Measurements from ENCODE around the gene TUBG2.
"Not testable (repeated sequence)": the region's sequence is repeated elsewhere in the genome, so short reads cannot be mapped to it uniquely, and the experiment has no call there.

TUBG2 gene

DNA sequence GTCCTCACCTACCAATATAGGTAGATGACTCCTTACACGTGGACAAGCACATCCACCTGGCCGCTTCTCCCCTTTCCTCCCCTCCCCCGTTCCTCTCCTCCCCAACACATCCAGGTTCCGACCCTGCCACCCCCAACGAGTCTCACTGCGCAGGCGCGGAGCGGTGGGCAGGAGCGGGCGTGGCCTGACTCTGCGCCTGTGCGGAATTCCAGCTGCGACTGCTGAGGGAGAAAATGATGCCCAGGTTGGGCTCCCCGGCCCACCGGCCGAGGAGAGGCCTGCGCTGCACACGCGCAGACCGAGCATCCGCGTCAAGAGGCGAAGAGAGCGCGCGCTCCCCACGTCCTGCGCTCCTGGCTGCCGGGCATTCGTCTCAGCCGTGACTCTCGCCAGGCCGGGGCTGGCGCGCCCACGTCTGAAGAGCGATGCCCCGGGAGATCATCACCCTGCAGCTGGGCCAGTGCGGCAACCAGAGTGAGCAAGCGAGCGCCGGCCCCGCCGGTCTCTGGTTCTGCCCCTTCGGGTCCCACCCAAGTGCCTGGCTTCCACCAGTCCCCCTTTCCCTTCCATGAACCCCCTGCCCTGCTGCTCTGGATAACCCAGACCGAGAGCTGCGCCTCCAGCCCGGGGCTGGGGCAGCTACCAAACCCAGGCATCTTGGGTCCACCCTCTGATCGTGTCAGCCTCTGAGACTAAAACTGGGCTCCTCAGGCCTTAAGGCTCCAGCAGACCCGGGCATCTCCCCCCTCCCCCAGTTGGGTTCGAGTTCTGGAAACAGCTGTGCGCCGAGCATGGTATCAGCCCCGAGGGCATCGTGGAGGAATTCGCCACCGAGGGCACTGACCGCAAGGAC lies at the start of gene TUBG2:
Gene TUBG2 (plus strand): TSS at position 206 of the 853 bp plus-strand sequence. CDS start 220 bp downstream, at position 426.
- H3K27ac ChIP-seq (ENCODE audit: low read depth, low read length), result peak within 1 kb of the TSS; percentile 74
- no peaks in the 10 kb centered on the region for H3K27me3 ChIP-seq (ENCODE audit: control insufficient read depth, insufficient read depth, low read length)
- peak within 1 kb of the TSS; percentile 49; the same call in 1 of the 2 replicates for H3K9ac ChIP-seq (ENCODE audit: low read depth, low read length)
- peak within 1 kb of the TSS; percentile 71 for H3K4me3 ChIP-seq (ENCODE audit: low read depth, low read length)
- no peaks in the 10 kb centered on the region for H3K9me3 ChIP-seq (ENCODE audit: control insufficient read depth, insufficient read depth, low read length)
- peaks cover 6% of the 10 kb centered on the region for H3K4me1 ChIP-seq (ENCODE audit: control insufficient read depth, insufficient read depth, low read length)
- peaks cover 30% of the 10 kb centered on the region for H3K36me3 ChIP-seq (ENCODE audit: control insufficient read depth, insufficient read depth, low read length)

DNA sequence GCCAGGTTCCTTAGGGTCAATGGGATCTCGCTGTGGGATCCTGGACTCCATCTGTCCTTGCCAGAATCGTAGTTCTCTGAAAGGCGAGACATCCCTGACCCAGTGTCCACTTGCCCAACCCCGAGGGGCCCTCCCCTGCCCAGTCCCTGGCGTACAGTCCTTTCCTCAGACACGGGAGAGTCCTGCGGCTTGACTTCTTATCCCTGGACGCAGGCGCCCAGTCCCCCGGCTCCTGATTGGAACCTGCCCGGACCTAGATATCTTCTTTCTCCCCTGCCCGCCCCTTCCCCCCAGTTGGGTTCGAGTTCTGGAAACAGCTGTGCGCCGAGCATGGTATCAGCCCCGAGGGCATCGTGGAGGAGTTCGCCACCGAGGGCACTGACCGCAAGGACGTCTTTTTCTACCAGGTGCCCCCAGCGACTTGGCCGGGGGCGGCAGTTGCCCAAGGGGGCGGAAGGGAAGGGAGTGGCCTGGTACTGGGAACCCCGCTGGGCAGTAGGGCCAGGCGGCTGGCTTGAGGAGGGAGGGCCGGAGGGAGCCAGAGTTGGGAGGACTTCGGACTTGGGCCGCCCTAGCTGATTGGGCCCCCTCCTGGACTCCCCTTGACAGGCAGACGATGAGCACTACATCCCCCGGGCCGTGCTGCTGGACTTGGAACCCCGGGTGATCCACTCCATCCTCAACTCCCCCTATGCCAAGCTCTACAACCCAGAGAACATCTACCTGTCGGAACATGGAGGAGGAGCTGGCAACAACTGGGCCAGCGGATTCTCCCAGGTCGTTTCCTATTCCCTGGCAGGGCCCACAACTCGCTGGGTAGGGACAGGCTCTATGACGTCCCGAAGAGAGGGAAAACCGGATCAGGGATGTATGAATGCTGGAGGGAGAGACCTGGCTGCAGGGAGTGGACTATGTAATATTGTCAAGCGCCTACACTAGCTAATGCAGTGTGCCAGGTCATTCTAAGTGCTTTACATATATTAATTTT lies 49.0 kb upstream of the TUBG2 start:
- Histone ChIP-seq H3K36me3 (ENCODE audit: control insufficient read depth, insufficient read depth, low read length) (peaks cover 40% of the 10 kb centered on the region), H3K9ac (ENCODE audit: low read depth, low read length) (peak overlapping the region; percentile 42), H3K4me3 (ENCODE audit: low read depth, low read length) (peak overlapping the region; percentile 94), H3K27ac (ENCODE audit: low read depth, low read length) (peak overlapping the region; percentile 92)
- not testable (repeated sequence) for H3K4me1 ChIP-seq (ENCODE audit: control insufficient read depth, insufficient read depth, low read length); H3K9me3 ChIP-seq (ENCODE audit: control insufficient read depth, insufficient read depth, low read length); H3K27me3 ChIP-seq (ENCODE audit: control insufficient read depth, insufficient read depth, low read length)

DNA sequence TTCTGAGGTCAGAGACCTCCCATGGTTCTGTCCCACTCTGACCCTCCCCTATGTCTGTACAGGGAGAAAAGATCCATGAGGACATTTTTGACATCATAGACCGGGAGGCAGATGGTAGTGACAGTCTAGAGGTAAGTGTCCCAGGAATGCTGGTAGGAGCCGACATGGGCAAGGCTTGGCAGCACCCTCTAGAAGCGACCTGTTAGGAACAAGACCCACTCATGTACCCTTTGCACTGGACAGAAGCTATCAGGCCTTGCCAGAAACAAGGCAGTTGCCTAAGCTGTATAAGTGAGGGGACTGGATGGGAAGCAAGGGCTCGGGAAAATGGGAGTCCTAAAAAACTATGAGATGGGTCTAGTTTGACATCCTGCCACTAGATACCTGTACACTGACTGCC lies 47.1 kb upstream of the TUBG2 start:
- Histone ChIP-seq H3K9ac (ENCODE audit: low read depth, low read length) (no peak overlapping the region), H3K27me3 (ENCODE audit: control insufficient read depth, insufficient read depth, low read length) (no peaks in the 10 kb centered on the region), H3K4me3 (ENCODE audit: low read depth, low read length) (no peak overlapping the region), H3K9me3 (ENCODE audit: control insufficient read depth, insufficient read depth, low read length) (no peaks in the 10 kb centered on the region), H3K4me1 (ENCODE audit: control insufficient read depth, insufficient read depth, low read length) (0 out of 2 replicates have a peak, but pooled peaks cover 7% of the 10 kb centered on the region), H3K27ac (ENCODE audit: low read depth, low read length) (no peak overlapping the region), H3K36me3 (ENCODE audit: control insufficient read depth, insufficient read depth, low read length) (peaks cover 51% of the 10 kb centered on the region)

GRCh38 chr17:42613699-42614295 lies 45.3 kb upstream of the TUBG2 start:
- no peaks in the 10 kb centered on the region for H3K9me3 ChIP-seq (ENCODE audit: control insufficient read depth, insufficient read depth, low read length)
- H3K36me3 ChIP-seq (ENCODE audit: control insufficient read depth, insufficient read depth, low read length), result peaks cover 54% of the 10 kb centered on the region
- no peak overlapping the region for H3K9ac ChIP-seq (ENCODE audit: low read depth, low read length)
- H3K4me1 ChIP-seq (ENCODE audit: control insufficient read depth, insufficient read depth, low read length), result peaks cover 5% of the 10 kb centered on the region; the same call in 1 of the 2 replicates
- H3K4me3 ChIP-seq (ENCODE audit: low read depth, low read length), result no peak overlapping the region
- H3K27ac ChIP-seq (ENCODE audit: low read depth, low read length), result no peak overlapping the region
- H3K27me3 ChIP-seq (ENCODE audit: control insufficient read depth, insufficient read depth, low read length), result no peaks in the 10 kb centered on the region

- no peak overlapping the region for H3K4me3 ChIP-seq (ENCODE audit: low read depth, low read length)
Measured at GRCh38 chr17:42617956-42618431, 41.1 kb upstream of the TUBG2 start.

DNA sequence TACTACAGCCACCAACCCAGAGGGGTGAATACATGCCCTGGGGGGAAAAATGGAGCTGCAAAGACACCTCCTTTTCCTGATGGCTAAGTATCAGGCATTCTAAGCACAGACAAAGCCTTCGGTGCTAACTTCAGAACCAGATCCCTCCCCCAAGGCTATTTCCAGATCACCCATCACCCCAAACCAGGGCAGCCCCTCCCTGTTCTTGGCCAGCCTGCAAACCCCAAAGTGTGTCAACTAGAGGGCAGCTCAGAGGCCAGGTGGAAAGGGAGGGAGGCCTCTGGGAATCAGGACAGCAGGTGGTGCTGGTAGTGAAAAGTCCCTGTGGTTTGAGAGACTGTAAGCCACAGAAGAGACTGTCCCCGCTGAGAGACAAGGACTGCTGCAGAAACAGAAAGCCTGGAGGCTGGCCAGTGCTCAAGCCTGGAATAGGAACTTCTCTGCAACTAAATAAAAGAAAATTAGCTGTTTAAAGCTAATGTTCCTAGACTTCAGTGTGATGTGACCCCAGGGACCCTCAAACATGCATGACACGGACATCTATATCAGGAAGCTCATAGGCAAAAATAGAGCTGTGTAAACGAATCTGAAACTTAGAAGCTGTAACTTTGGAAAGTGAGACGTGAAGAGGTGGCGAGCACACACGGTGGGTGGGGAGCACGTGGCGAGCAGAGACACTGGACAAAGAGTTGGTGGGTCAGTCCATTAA lies 40.5 kb upstream of the TUBG2 start:
- peaks cover 28% of the 10 kb centered on the region for H3K36me3 ChIP-seq (ENCODE audit: control insufficient read depth, insufficient read depth, low read length)
- no peak overlapping the region for H3K27ac ChIP-seq (ENCODE audit: low read depth, low read length)

More at GRCh38 chr17:42617956-42618431, 41.1 kb upstream of the TUBG2 start:
- H3K4me1 ChIP-seq (ENCODE audit: control insufficient read depth, insufficient read depth, low read length), result peaks cover 4% of the 10 kb centered on the region; the same call in 1 of the 2 replicates
- H3K9me3 ChIP-seq (ENCODE audit: control insufficient read depth, insufficient read depth, low read length), result no peaks in the 10 kb centered on the region
- no peak overlapping the region for H3K27ac ChIP-seq (ENCODE audit: low read depth, low read length)
- H3K36me3 ChIP-seq (ENCODE audit: control insufficient read depth, insufficient read depth, low read length), result peaks cover 34% of the 10 kb centered on the region
- no peaks in the 10 kb centered on the region for H3K27me3 ChIP-seq (ENCODE audit: control insufficient read depth, insufficient read depth, low read length)
- no peak overlapping the region for H3K9ac ChIP-seq (ENCODE audit: low read depth, low read length)

DNA sequence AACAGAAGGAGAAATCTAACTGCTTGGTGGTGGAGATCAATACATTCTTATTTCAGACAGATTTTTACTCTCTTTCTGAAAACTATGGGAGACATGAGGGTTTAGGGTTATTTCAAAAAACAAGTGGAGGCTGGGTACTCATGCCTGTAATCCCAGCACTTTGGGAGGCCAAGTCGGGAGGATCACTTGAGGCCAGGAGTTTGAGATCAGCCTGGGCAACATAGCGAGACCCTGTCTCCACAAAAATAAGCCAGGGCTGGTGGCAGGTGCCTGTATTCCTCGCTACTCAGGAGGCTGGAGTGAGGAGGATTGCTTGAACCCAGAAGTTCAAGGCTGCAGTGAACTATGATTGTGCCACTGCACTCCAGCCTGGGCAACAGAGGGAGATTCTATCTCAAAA lies 37.1 kb upstream of the TUBG2 start:
- H3K9me3 ChIP-seq (ENCODE audit: control insufficient read depth, insufficient read depth, low read length); H3K9ac ChIP-seq (ENCODE audit: low read depth, low read length); H3K27me3 ChIP-seq (ENCODE audit: control insufficient read depth, insufficient read depth, low read length); H3K4me3 ChIP-seq (ENCODE audit: low read depth, low read length); H3K27ac ChIP-seq (ENCODE audit: low read depth, low read length); H3K36me3 ChIP-seq (ENCODE audit: control insufficient read depth, insufficient read depth, low read length); H3K4me1 ChIP-seq (ENCODE audit: control insufficient read depth, insufficient read depth, low read length): not testable (repeated sequence)

More for the DNA sequence above, 40.5 kb upstream of the TUBG2 start:
- Histone ChIP-seq H3K9ac (ENCODE audit: low read depth, low read length) (no peak overlapping the region), H3K27me3 (ENCODE audit: control insufficient read depth, insufficient read depth, low read length) (no peaks in the 10 kb centered on the region), H3K4me3 (ENCODE audit: low read depth, low read length) (no peak overlapping the region), H3K9me3 (ENCODE audit: control insufficient read depth, insufficient read depth, low read length) (no peaks in the 10 kb centered on the region), H3K4me1 (ENCODE audit: control insufficient read depth, insufficient read depth, low read length) (peaks cover 4% of the 10 kb centered on the region; the same call in 1 of the 2 replicates)

DNA sequence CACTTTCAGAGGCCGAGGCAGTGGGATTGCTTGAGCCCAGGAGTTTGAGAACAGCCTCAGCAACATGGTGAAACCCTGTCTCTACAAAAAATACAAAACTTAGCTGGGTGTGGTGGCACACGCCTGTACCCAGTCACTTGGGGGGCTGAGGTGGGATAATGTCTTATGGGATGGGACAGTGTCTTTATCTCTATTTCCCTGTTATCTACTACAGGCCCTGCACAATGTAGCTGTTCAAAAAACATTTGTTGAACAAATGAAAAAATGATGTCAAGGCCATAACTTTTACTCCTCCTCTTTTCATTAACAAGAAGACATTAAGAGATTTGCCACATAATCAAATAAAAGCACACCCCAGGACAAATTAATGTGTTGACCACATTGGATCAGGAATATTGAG lies 35.8 kb upstream of the TUBG2 start:
- Histone ChIP-seq H3K4me3 (ENCODE audit: low read depth, low read length) (no peak overlapping the region), H3K9ac (ENCODE audit: low read depth, low read length) (no peak overlapping the region), H3K4me1 (ENCODE audit: control insufficient read depth, insufficient read depth, low read length) (peaks cover 4% of the 10 kb centered on the region; the same call in 1 of the 2 replicates), H3K36me3 (ENCODE audit: control insufficient read depth, insufficient read depth, low read length) (no peaks in the 10 kb centered on the region), H3K27ac (ENCODE audit: low read depth, low read length) (no peak overlapping the region), H3K9me3 (ENCODE audit: control insufficient read depth, insufficient read depth, low read length) (no peaks in the 10 kb centered on the region), H3K27me3 (ENCODE audit: control insufficient read depth, insufficient read depth, low read length) (no peaks in the 10 kb centered on the region)

- Histone ChIP-seq H3K9me3 (ENCODE audit: control insufficient read depth, insufficient read depth, low read length) (no peaks in the 10 kb centered on the region), H3K27ac (ENCODE audit: low read depth, low read length) (no peak overlapping the region), H3K9ac (ENCODE audit: low read depth, low read length) (no peak overlapping the region), H3K27me3 (ENCODE audit: control insufficient read depth, insufficient read depth, low read length) (no peaks in the 10 kb centered on the region), H3K36me3 (ENCODE audit: control insufficient read depth, insufficient read depth, low read length) (no peaks in the 10 kb centered on the region), H3K4me3 (ENCODE audit: low read depth, low read length) (no peak overlapping the region), H3K4me1 (ENCODE audit: control insufficient read depth, insufficient read depth, low read length) (peaks cover under 1% of the 10 kb centered on the region; the same call in 1 of the 2 replicates)
Measured at GRCh38 chr17:42623732-42624596, 35.1 kb upstream of the TUBG2 start.
